Psoas muscle (tissue), 8 donors: ENCODE results near the gene RNF130. TPM values are rescaled to one million over a fixed set of nuclear protein-coding genes. Genes with fewer than 3 reads are reported as not detected.
"Not testable (repeated sequence)": the region's sequence is repeated elsewhere in the genome, so short reads cannot be mapped to it uniquely, and the experiment has no call there.

Source experiments
- ATAC-seq, 4 donors: fragments of 200-7000 bp; cut with Tn5 transposase; one replicate each; pipeline ENCODE4 v1.9.1; 2020; ENCODE audit warnings: moderate library complexity in 3 of 4, mild to moderate bottlenecking in 2 of 4
- DNase-seq, 2 donors: peaks; one replicate each; pipeline ENCODE4 v3.0.0-alpha.2; 2020
- H3K27ac ChIP-seq: fragments of 200-600 bp; one replicate; pipeline ENCODE4 v1.8.0; 2022
- H3K27me3 ChIP-seq, 3 donors: fragments of 200-600 bp in 1 of 3; one replicate each; pipeline versions ENCODE4 v1.6.1 to v1.8.0; 2013 to 2022; ENCODE audit warnings: low read length in 2 of 3, mild to moderate bottlenecking in 2 of 3, moderate library complexity in 1 of 3; ENCODE audit not compliant: insufficient read depth in 3 of 3
- H3K36me3 ChIP-seq, 2 donors: fragments of 200-600 bp in 1 of 2; one replicate each; pipeline versions ENCODE4 v1.6.1 to v1.8.0; 2013 to 2022; ENCODE audit warnings: low read depth in 1 of 2, mild to moderate bottlenecking in 1 of 2, moderate library complexity in 1 of 2; ENCODE audit not compliant: insufficient read depth in 1 of 2
- H3K4me1 ChIP-seq: fragments of 200-600 bp; one replicate; pipeline ENCODE4 v1.8.0; 2022
- H3K4me3 ChIP-seq: fragments of 200-600 bp; one replicate; pipeline ENCODE4 v1.8.0; 2022; ENCODE audit warnings: mild to moderate bottlenecking
- H3K9me3 ChIP-seq: fragments of 200-600 bp; one replicate; pipeline ENCODE4 v1.8.0; 2022
- CTCF ChIP-seq: fragments of 200-600 bp; IDR thresholded peaks from one replicate; pipeline ENCODE4 v1.8.0; 2022; ENCODE audit warnings: antibody characterized with exemption
- WGBS, 3 donors: extraction: QIAGEN DNeasy Blood & Tissue Kit; methylation state at CpG; one replicate each; pipeline versions ENCODE4 v1.1.6 to v1.1.7; 2013; 5-methylcytosine and 5-hydroxymethylcytosine counted together
- intact Hi-C, 2 donors: fragments of 100-400 bp; cut with DNase I; formaldehyde crosslinking; loops; one replicate each; pipeline versions ENCODE4 v1.11.0 to v1.14.2; 2022
- polyA plus RNA-seq, 3 donors: library from polyadenylated mRNA; stranded (reverse); fragments of 200-250 nt; gene quantifications; one replicate each; pipeline ENCODE4 v1.2.3, GENCODE V29; 2013
- total RNA-seq, 4 donors: library from RNA; stranded (reverse); fragmentation: NEBNext Ultra II Directional in 2 of 4; extraction: Animal tissue kit (Norgen Biotek cat#: 25700) in 2 of 4; gene quantifications; one replicate each; pipeline versions ENCODE4 v1.2.1 to v1.2.4, GENCODE V29; 2021 to 2023
- donor health status: healthy with polysubstance abuse.
- donor health status: DM: no; HTN: no; CAD: no; lungs with moderate emphysema.
- donor health status: Bipolar disorder and iron deficiency.
- donor health status: healthy.
- donor health status: DM: yes; HTN: yes; CAD: no.
- donor health status: DM: no; HTN: no; CAD: no.
- donor health status: DM: no; HTN: no; CAD: no.
- donor health status: DM: yes; HTN: yes; CAD: no.

Gene RNF130
- total and polyA plus RNA-seq, 7 donors = 34.1 to 45.3 (median 37.2) TPM

GRCh38 chr5:179967489-179967888 lies 104.1 kb downstream of the RNF130 start:
- Histone ChIP-seq H3K27me3 (no peaks in the 10 kb centered on the region), H3K27ac (no peak overlapping the region), H3K36me3 (peaks cover 0 to 62% of the 10 kb centered on the region in 2 donors), H3K4me3 (no peak overlapping the region), H3K4me1 (no peaks in the 10 kb centered on the region), H3K9me3 (no peaks in the 10 kb centered on the region)
- no peak for TF ChIP-seq CTCF
- intact Hi-C loops = no loop called here
- no peak for DNase-seq
- 38 to 78% (median 51%) methylated on average over 1 of the region's 1 CpG for WGBS, 3 donors
- ATAC-seq = no peak

DNA sequence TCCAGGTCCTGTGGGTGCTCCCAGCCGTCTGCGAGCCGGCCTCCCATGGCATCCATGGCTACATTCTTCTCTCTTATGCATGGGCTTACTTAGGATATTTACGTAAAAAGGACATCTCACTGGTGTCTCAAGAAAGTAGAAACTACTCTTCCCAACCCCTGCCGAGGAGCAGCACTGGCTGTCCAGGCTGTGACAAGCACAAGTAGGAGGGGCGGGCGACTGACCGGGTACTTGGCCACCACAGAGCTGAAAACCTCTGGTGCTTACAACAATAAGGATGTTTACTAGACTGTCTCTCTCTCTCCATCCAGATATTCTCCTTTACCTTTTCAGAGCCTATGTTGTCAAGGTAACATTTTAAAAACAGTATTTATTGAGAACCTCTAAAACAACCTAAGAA lies 107.5 kb downstream of the RNF130 start:
- 94 to 96% (median 94%) methylated on average over 8 of the region's 8 CpGs for WGBS, 3 donors
- no peak for ATAC-seq

GRCh38 chr5:179963375-179963774 lies 108.2 kb downstream of the RNF130 start:
- Histone ChIP-seq H3K27me3 (no peaks in the 10 kb centered on the region), H3K36me3 (peaks cover 0 to 67% of the 10 kb centered on the region in 2 donors), H3K9me3 (no peaks in the 10 kb centered on the region), H3K4me1 (no peaks in the 10 kb centered on the region), H3K27ac (no peak overlapping the region), H3K4me3 (no peak overlapping the region)
- WGBS, 3 donors = 65 to 74% (median 70%) methylated on average over 4 of the region's 4 CpGs
- intact Hi-C loops = no loop called here
- DNase-seq (no peak), ATAC-seq (no peak)
- no peak for TF ChIP-seq CTCF

More for the DNA sequence above, 107.5 kb downstream of the RNF130 start:
- intact Hi-C loops = no loop called here
- H3K9me3 ChIP-seq = no peaks in the 10 kb centered on the region
- H3K27ac ChIP-seq = no peak overlapping the region
- no peak for DNase-seq
- H3K4me1 ChIP-seq = no peaks in the 10 kb centered on the region
- no peaks in the 10 kb centered on the region for H3K27me3 ChIP-seq
- peaks cover 0 to 70% of the 10 kb centered on the region in 2 donors for H3K36me3 ChIP-seq
- no peak for TF ChIP-seq CTCF
- no peak overlapping the region for H3K4me3 ChIP-seq

DNA sequence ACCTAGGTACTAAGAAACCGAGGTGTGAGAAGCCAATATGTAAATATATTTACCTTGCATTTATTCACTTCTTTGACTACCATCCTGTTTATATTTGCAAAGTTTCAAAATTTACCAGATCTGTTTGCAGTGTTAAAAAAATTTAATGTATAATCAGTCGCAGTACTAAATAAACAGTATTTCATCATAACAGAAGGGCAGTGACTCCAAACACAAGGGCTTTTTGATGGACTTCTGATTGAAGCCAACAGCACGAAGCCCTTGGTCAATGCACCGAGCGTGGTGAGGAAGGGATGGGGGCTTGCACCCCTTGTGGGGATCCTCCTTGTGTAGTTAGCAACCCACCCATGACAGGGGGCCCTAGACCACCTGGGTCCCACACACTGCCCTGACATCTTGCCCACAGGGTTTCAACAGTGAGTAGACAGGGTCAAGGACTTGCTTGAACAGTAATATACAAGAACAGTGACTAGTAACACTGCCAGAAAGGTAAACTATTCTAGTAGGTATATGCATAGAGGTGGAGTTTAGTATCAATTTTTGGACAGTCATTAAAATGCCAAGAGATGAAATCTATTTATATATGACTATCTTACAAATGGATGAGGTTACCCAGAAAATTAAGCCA lies 111.2 kb downstream of the RNF130 start:
- Histone ChIP-seq H3K9me3 (no peaks in the 10 kb centered on the region), H3K4me3 (no peak overlapping the region), H3K36me3 (peaks cover 0 to 44% of the 10 kb centered on the region in 2 donors), H3K4me1 (peaks cover 4% of the 10 kb centered on the region), H3K27ac (no peak overlapping the region), H3K27me3 (no peaks in the 10 kb centered on the region)
- ATAC-seq (no peak), DNase-seq (no peak)
- WGBS, 3 donors = 93 to 99% (median 98%) methylated on average over 5 of the region's 5 CpGs
- no peak for TF ChIP-seq CTCF
- intact Hi-C loops = no loop called here

GRCh38 chr5:179959641-179960040 lies 111.9 kb downstream of the RNF130 start:
- H3K4me1 ChIP-seq = peaks cover 11% of the 10 kb centered on the region
- no peak for TF ChIP-seq CTCF

GRCh38 chr5:179959118-179959517 lies 112.4 kb downstream of the RNF130 start:
- H3K9me3 ChIP-seq, ATAC-seq, H3K27ac ChIP-seq, H3K27me3 ChIP-seq, DNase-seq, H3K4me3 ChIP-seq, intact Hi-C loops: not testable (repeated sequence)
- WGBS, 3 donors = 95 to 97% (median 95%) methylated on average over 5 of the region's 5 CpGs
- Histone ChIP-seq H3K36me3 (peaks cover 0 to 37% of the 10 kb centered on the region in 2 donors), H3K4me1 (peaks cover 11% of the 10 kb centered on the region)

More at GRCh38 chr5:179959641-179960040, 111.9 kb downstream of the RNF130 start:
- no peak for ATAC-seq
- no peak overlapping the region for H3K4me3 ChIP-seq
- peaks cover 0 to 41% of the 10 kb centered on the region in 2 donors for H3K36me3 ChIP-seq
- no peak for DNase-seq
- intact Hi-C loops = no loop called here
- 89 to 94% (median 94%) methylated on average over 6 of the region's 6 CpGs for WGBS, 3 donors
- no peaks in the 10 kb centered on the region for H3K9me3 ChIP-seq
- H3K27ac ChIP-seq = no peak overlapping the region
- H3K27me3 ChIP-seq = no peaks in the 10 kb centered on the region
